Measurements from ENCODE around the gene CSRNP3. TPM values are rescaled to one million over a fixed set of nuclear protein-coding genes. Genes with fewer than 3 reads are reported as not detected.

Gene CSRNP3
- total RNA-seq, 1 experiment from 2014 or later, result 0.05 TPM

GRCh38 chr2:165667375-165667774, 197.9 kb downstream of the CSRNP3 start (continued):
- TF ChIP-seq ATF3 (IDR thresholded peaks at IDR 0.05) (no peak), EZH2phosphoT487 (IDR thresholded peaks at IDR 0.05; ENCODE audit: borderline replicate concordance) (no peak), ZNF274 (IDR thresholded peaks at IDR 0.05; ENCODE audit: low read depth, low read length) (no peak), FOSL1 (IDR thresholded peaks at IDR 0.05; ENCODE audit: low read depth) (no peak), TCF7L2 (IDR thresholded peaks at IDR 0.05; ENCODE audit: borderline replicate concordance, extremely low read depth, insufficient read depth, insufficient read length) (no peak)

GRCh38 chr2:165674780-165675179, 205.3 kb downstream of the CSRNP3 start:
- TF ChIP-seq EGR1 (IDR thresholded peaks at IDR 0.05; ENCODE audit: low read depth) (no peak), TCF7L2 (IDR thresholded peaks at IDR 0.05; ENCODE audit: borderline replicate concordance, extremely low read depth, insufficient read depth, insufficient read length) (no peak), POLR2AphosphoS5 (IDR thresholded peaks at IDR 0.05; ENCODE audit: low read depth, low read length) (no peak), EZH2phosphoT487 (IDR thresholded peaks at IDR 0.05; ENCODE audit: borderline replicate concordance) (no peak), SRF (IDR thresholded peaks at IDR 0.05; ENCODE audit: low read depth) (no peak), REST (IDR thresholded peaks at IDR 0.05; ENCODE audit: low read depth) (no peak)
- intact Hi-C loops (cut with micrococcal nuclease), result no loop called here
- Histone ChIP-seq H3K36me3 (ENCODE audit: control insufficient read depth in 1 of 2, insufficient read depth in 2 of 2, low read length in 2 of 2) (no peaks in the 10 kb centered on the region), H3K9ac (ENCODE audit: low read length) (no peak overlapping the region), H3K4me2 (ENCODE audit: low read length) (no peak overlapping the region), H3K4me1 (ENCODE audit: control insufficient read depth in 1 of 2, insufficient read depth in 2 of 2, low read length in 2 of 2) (no peaks in the 10 kb centered on the region), H3K79me2 (ENCODE audit: insufficient read depth, low read length) (no peaks in the 10 kb centered on the region), H3K9me3 (ENCODE audit: control insufficient read depth in 1 of 2, insufficient read depth in 1 of 2, low read depth in 1 of 2, low read length in 2 of 2) (no peaks in the 10 kb centered on the region), H3K4me3 (replicated peaks in 1 of 2; ENCODE audit: low read depth in 1 of 2, low read length in 2 of 2) (no peak overlapping the region), H3K9me2 (ENCODE audit: insufficient read depth) (no peaks in the 10 kb centered on the region), H3K27me3 (ENCODE audit: insufficient read depth, low read length) (0 out of 2 replicates have a peak, but pooled peaks cover 4% of the 10 kb centered on the region), H3K27ac (ENCODE audit: low read depth, low read length) (no peak overlapping the region), H2AFZ (ENCODE audit: low read depth, low read length, poor library complexity, severe bottlenecking) (no peak overlapping the region), H4K20me1 (ENCODE audit: insufficient read depth) (no peaks in the 10 kb centered on the region)
- POLR2A ChIA-PET, result no interaction called here
- BruUV-seq (replicated peaks), result no TSS peak
- no peak for DNase-seq (ENCODE audit: low read depth, low spot score)
- no peak for ATAC-seq
- CTCF ChIA-PET, result no interaction called here
- RAD21 ChIA-PET (ENCODE audit: low non-redundant PET in 1 of 2, low total read pairs in 2 of 2, uncharacterized antibody in 2 of 2, unreplicated experiment in 2 of 2), result no interaction called here
